AG09319 (cell line): ENCODE results near the gene AKR1C2.
"Not testable (repeated sequence)": the region's sequence is repeated elsewhere in the genome, so short reads cannot be mapped to it uniquely, and the experiment has no call there.

ENCODE experiments used
- DNase-seq: peaks from one replicate; pipeline ENCODE4 v3.0.0-alpha.2; 2010; ENCODE audit warnings: low read depth; ENCODE audit errors: extremely low read depth
- TF ChIP-seq, protein P1 (sequence below): IDR thresholded peaks from 2 replicates; pipeline ENCODE4 v1.5.1; 2011; ENCODE audit warnings: low read depth, mild to moderate bottlenecking, inconsistent platforms, low read length, moderate library complexity

AKR1C2 gene

DNA sequence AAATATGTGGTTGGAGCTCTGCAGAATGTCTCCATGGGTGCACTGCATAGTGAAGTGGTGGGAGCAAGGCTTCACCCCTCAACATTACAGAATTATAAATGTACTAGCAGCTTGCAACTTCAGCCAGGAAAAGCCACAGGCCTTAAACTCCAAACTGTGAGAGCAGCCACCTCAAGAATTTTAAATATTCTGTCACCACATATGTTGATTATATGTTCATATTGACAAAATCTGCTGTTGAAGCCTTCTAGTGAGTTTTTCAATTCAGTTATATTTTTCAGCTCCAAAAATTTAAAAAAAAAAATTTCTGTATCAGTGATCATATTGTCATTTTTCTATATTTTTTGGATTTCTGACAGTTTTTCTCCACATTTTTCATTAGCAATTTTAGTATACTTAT is 30.9 kb upstream of the AKR1C2 start:
- DNase-seq, result no peak

GRCh38 chr10:5033061-5033778 is 29.6 kb upstream of the AKR1C2 start:
- peak; percentile 19 for DNase-seq
- TF ChIP-seq, protein P1, sequence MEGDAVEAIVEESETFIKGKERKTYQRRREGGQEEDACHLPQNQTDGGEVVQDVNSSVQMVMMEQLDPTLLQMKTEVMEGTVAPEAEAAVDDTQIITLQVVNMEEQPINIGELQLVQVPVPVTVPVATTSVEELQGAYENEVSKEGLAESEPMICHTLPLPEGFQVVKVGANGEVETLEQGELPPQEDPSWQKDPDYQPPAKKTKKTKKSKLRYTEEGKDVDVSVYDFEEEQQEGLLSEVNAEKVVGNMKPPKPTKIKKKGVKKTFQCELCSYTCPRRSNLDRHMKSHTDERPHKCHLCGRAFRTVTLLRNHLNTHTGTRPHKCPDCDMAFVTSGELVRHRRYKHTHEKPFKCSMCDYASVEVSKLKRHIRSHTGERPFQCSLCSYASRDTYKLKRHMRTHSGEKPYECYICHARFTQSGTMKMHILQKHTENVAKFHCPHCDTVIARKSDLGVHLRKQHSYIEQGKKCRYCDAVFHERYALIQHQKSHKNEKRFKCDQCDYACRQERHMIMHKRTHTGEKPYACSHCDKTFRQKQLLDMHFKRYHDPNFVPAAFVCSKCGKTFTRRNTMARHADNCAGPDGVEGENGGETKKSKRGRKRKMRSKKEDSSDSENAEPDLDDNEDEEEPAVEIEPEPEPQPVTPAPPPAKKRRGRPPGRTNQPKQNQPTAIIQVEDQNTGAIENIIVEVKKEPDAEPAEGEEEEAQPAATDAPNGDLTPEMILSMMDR, result no peak

More for the DNA sequence above, 30.9 kb upstream of the AKR1C2 start:
- TF ChIP-seq, protein P1, result no peak

GRCh38 chr10:5032444-5032843 is 28.8 kb upstream of the AKR1C2 start:
- not testable (repeated sequence) for DNase-seq

- not testable (repeated sequence) for DNase-seq
Observed at GRCh38 chr10:5031588-5031987, 27.9 kb upstream of the AKR1C2 start.

DNA sequence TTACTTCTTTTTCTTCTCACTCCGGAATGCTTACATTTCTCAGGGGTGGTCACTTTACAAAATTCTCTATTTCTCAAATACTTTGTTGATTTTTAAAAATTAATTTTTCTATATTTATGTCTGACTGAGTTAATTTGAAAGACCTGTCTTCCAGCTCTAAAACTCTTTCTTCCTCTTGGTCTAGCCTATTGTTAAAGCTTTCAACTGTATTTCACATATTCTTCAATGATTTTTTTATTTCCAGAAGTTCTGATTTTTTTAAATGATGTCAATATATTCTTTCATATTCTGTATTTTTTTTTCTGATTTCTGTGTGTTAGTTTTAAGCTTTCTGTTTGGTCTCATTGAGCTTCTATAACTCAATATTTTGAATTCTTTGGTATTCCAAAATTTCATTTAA is 27.3 kb upstream of the AKR1C2 start:
- TF ChIP-seq, protein P1, result no peak
- no peak for DNase-seq

- not testable (repeated sequence) for DNase-seq
Observed at GRCh38 chr10:5025461-5025881, 21.8 kb upstream of the AKR1C2 start.

GRCh38 chr10:5023177-5023805 is 19.6 kb upstream of the AKR1C2 start:
- DNase-seq, result no peak
- TF ChIP-seq, protein P1, result no peak

DNA sequence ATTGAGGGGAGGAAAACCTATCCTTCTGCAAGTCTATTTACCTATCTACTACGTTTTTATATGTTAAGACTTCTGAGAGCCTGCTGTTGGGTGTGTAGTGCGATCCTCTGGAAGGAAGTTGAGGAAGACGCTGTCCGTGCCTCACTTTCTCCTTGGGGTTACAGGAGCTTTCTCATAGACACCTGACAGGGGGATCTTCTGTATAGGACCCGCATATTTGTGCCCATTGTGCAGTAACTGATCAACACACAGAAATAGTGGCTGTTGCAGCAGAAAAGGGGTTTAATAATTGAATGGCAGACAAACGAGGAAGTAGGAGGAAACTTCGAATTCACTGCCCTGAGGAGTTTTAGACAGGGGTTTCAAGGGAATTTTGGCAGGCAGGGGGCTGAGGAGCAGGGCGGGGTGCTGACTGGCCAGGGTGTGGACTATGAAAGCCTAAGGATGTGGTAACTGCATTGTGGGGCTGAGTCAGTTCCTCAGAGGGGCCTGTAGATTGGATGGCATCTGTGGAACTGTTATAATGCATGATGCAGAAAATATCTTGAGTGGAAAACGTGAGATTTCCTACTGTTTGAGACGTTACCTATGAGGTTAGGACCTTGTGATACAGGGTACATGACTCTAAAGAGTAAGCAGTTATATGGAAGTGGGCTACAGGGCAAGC is 18.1 kb upstream of the AKR1C2 start:
- not testable (repeated sequence) for DNase-seq

DNA sequence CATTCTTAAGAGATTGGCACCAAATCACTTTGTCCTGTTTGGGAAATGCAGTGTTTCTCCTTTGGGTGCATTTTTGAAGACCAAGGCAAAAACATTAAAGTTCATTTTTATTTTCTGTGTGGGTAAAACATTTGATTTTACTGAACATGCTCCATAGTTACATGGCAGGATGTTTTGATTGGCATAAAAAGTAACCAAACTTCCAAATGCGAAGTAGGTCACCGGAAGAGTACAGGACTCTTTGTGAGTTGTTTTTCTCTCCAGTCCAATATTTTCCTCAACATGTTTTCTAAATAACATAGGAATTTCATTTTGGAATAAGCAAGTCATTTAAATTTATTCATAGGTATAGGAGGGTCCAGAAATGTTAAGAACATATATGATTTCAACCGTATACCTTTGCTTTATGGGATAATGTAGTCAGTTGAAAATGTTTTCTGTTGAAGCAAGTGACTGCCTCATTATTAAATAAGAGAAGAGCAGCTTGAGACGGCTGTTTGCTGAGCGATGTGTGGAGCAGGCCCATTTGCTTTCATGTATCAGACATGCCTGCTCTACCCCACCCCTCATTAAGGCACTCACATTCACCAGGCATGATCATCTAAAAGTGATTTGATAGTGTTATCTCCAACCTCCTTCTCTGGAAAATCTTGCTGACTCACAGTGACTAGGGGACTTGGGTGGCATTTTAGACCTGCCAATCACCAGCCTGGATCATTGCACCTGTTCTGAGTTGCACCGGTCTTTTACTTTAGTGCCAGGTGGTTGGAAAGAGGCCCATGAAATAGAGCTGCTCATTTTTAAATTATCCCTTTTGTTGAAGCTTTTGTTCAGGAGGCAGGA is 16.3 kb upstream of the AKR1C2 start:
- not testable (repeated sequence) for DNase-seq
